ENCODE data around the gene VWA5A.

VWA5A gene

DNA sequence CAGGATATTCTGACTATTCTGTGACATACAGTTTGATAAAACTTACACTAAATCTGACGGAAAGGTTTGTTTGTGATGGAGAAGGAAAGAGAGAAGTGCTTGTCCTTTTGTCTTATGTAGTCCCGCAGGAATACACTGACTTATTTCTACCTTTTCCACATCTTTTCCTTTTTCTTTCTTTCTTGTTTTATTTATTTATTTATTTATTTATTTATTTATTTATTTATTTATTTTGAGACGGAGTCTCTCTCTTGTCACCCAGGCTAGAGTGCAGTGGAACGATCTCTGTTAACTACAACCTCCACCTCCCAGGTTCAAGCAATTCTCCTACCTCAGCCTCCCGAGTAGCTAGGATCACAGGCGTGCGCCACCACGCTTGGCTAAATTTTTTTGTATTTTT, 43.1 kb upstream of the VWA5A start:
- TF ChIP-seq CTCF (IDR thresholded peaks at IDR 0.05; ENCODE audit: control extremely low read depth, extremely low read depth, low read depth, missing control alignments), result no peak
- ChIA-PET CTCF (interaction anchor here (0.7 to 1.9 kb wide), 18 partner anchors 8 to 1515 kb away, joined by 3 to 26 read pairs (median 4); partner anchors contain the start of gene VWA5A), POLR2A (no interaction called here)
- no peak for DNase-seq (ENCODE audit: extremely low spot score)

DNA sequence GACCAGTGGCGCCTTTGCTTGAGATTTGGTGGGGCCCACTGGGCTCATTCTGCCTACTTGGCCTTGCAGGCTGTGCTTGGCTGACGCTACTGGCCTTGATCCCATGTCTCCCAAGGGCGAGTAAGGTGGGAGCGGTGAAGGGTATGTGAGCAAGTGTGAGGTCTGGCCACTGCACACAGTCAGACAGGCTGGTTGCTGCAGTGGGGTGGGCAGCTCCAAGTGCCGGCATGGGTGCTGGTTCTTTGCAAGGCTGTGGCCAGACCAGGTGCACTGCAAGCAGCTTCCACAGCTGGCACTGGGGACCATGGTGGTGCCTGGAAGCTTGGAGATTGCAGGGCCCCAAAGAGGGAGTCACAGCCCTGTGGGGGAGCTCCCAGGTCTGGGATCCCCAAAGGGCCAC, 40.7 kb upstream of the VWA5A start:
- CTCF ChIA-PET, result interaction anchor here (0.9 to 3.3 kb wide), 4 partner anchors 8 to 511 kb away, joined by 3 to 9 read pairs (median 8); no protein-coding TSS in a partner anchor

GRCh38 chr11:124075492-124075840, 39.8 kb upstream of the VWA5A start:
- no peak for TF ChIP-seq CTCF (IDR thresholded peaks at IDR 0.05; ENCODE audit: control extremely low read depth, extremely low read depth, low read depth, missing control alignments)
- DNase-seq (ENCODE audit: extremely low spot score), result no peak
- POLR2A ChIA-PET, result no interaction called here
- CTCF ChIA-PET, result interaction anchor here (1.9 to 3.3 kb wide), 3 partner anchors 9 to 510 kb away, joined by 7 to 9 read pairs (median 9); no protein-coding TSS in a partner anchor

More for the DNA sequence above, 40.7 kb upstream of the VWA5A start:
- POLR2A ChIA-PET, result interaction anchor here (0.5 kb wide), 1 partner anchor 599 kb away, joined by 3 read pairs; the partner anchor contains the start of gene SPA17
- no peak for DNase-seq (ENCODE audit: extremely low spot score)
- no peak for TF ChIP-seq CTCF (IDR thresholded peaks at IDR 0.05; ENCODE audit: control extremely low read depth, extremely low read depth, low read depth, missing control alignments)

DNA sequence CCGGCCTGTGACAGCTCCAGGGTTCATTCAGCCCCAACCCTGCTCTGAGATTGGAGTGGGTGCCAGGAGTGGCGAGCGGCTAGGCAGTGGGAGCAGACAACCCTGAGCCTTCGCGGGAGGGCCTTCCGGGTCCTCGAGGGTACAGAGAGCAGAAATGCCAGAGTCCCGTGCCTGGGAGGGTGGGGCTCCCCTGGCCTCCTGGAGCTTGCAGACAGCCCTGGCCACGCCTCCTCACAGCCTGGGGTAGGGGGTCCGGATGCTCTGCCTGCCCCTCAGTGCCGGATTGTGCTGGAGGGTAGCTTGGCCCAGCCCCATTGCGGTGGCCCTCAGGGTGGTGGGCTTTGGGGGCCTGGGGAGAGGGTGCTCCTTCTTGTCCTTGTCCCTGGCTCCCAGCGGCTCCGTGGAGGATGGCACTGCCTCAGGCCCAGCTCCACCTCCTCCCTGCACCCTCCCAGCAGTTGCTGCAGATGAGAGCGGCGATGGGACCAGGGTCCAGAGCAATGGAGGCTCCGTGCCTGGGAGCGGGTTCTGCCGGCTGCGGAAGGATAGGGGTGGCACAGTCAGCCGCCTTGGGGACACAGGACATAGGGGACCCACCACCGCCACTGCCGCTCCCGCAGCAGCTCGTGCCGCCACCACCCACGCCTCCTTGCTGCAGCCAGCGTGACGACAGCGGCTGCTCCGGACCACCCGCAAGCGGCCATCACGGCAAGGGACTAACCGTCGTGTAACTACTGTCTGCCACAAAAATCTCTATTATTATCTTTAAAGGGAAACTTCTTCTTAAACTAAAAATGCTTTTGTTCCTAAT, 39.2 kb upstream of the VWA5A start:
- CTCF ChIA-PET, result interaction anchor here (1.2 to 3.3 kb wide), 4 partner anchors 10 to 509 kb away, joined by 3 to 9 read pairs (median 5); no protein-coding TSS in a partner anchor
- TF ChIP-seq CTCF (IDR thresholded peaks at IDR 0.05; ENCODE audit: control extremely low read depth, extremely low read depth, low read depth, missing control alignments), result no peak
- POLR2A ChIA-PET, result no interaction called here
- DNase-seq (ENCODE audit: extremely low spot score), result peak; percentile 34

DNA sequence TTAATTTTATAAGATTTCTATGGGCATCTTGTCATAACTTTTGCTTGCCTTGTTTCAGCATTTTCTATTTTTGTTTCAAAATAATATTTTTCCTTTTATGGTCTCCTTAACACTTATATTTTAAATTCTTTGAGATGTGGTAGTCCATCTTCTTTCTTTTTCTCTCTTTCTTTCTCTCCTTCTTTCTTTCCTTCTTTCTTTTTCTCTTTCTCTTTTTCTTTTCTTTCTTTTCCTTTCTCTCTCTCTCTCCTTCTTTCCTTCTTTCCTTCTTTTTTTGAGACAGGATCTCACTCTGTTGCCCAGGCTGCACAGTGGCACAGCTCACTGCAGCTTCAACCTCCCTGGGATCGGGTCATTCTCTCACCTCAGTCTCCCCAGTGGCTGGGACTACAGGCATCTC, 38.0 kb upstream of the VWA5A start:
- DNase-seq (ENCODE audit: extremely low spot score), result no peak
- no peak for TF ChIP-seq CTCF (IDR thresholded peaks at IDR 0.05; ENCODE audit: control extremely low read depth, extremely low read depth, low read depth, missing control alignments)
- ChIA-PET CTCF (interaction anchor here (1.2 to 3.4 kb wide), 2 partner anchors 8 to 117 kb away, joined by 3 to 9 read pairs; no protein-coding TSS in a partner anchor), POLR2A (no interaction called here)

DNA sequence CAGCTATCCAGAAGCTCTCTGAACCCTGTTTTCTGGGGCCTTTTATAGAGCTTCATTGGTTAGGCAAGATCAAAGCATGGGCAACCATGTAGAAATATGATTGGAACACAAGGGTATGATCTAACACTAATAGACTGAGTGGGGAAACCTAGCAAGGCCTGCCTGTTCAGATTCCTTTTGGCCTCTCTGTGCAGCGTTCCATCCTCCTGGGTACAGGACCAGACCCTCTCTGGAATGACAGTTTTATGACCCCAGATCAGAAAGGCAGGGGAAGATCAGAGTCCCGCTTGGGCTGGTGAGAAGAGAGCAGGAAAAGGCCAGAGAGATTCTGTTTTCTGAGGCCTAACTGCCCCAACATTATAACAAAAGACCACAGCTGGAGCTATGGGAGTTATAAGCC, 36.7 kb upstream of the VWA5A start:
- ChIA-PET CTCF (interaction anchor here (3.4 kb wide), 1 partner anchor 10 kb away, joined by 9 read pairs; no protein-coding TSS in a partner anchor), POLR2A (no interaction called here)
- TF ChIP-seq CTCF (IDR thresholded peaks at IDR 0.05; ENCODE audit: control extremely low read depth, extremely low read depth, low read depth, missing control alignments), result no peak
- no peak for DNase-seq (ENCODE audit: extremely low spot score)
